ENCODE data around the gene CHMP4B. TPM values are rescaled to one million over a fixed set of nuclear protein-coding genes. Genes with fewer than 3 reads are reported as not detected.

Gene CHMP4B
- total RNA-seq, 1 experiment from 2014 or later: 72.5 TPM

GRCh38 chr20:33883164-33883563, 72.0 kb downstream of the CHMP4B start:
- DNase-seq (ENCODE audit: low spot score) (no peak), ATAC-seq (no peak)
- H3K4me3 Mint-ChIP-seq: no peak overlapping the region
- ChIA-PET CTCF (interaction anchor here (0.9 to 1.3 kb wide), 3 partner anchors 16 to 34 kb away, joined by 3 to 5 read pairs (median 3); no protein-coding TSS in a partner anchor), POLR2A (no interaction called here)
- H3K27ac Mint-ChIP-seq: no peak overlapping the region
- H3K4me1 Mint-ChIP-seq: no peaks in the 10 kb centered on the region
- H3K36me3 Mint-ChIP-seq: peaks cover 2% of the 10 kb centered on the region; the same call in 1 of the 2 replicates
- TF ChIP-seq ZNF423 (CRISPR knock-in tag; IDR thresholded peaks at IDR 0.05): no peak
- H3K27me3 Mint-ChIP-seq (ENCODE audit: low read depth): no peaks in the 10 kb centered on the region; the same call in 1 of the 2 replicates
- peaks cover 19% of the 10 kb centered on the region for H3K9me3 Mint-ChIP-seq

- H3K4me1 Mint-ChIP-seq: no peaks in the 10 kb centered on the region
- DNase-seq (ENCODE audit: low spot score) (no peak), ATAC-seq (no peak)
- no peak overlapping the region for H3K27ac Mint-ChIP-seq
- H3K36me3 Mint-ChIP-seq: peaks cover 2% of the 10 kb centered on the region; the same call in 1 of the 2 replicates
- H3K9me3 Mint-ChIP-seq: peaks cover 9% of the 10 kb centered on the region
- TF ChIP-seq MAX (CRISPR knock-in tag; IDR thresholded peaks at IDR 0.05) (no peak), ATF3 (CRISPR knock-in tag; conservative IDR thresholded peaks at IDR 0.05) (no peak), CDX4 (CRISPR knock-in tag; IDR thresholded peaks at IDR 0.05; ENCODE audit: borderline replicate concordance) (no peak), USF1 (CRISPR knock-in tag; IDR thresholded peaks at IDR 0.05) (no peak), ZNF671 (CRISPR knock-in tag; IDR thresholded peaks at IDR 0.05) (no peak), E2F5 (CRISPR knock-in tag; IDR thresholded peaks at IDR 0.05) (no peak), ZNF416 (CRISPR knock-in tag; IDR thresholded peaks at IDR 0.05) (no peak), USF2 (CRISPR knock-in tag; IDR thresholded peaks at IDR 0.05) (no peak), MYBL2 (CRISPR knock-in tag; IDR thresholded peaks at IDR 0.05) (no peak), CREB1 (CRISPR knock-in tag; IDR thresholded peaks at IDR 0.05) (no peak), SOX15 (CRISPR knock-in tag; IDR thresholded peaks at IDR 0.05) (no peak), ZNF219 (CRISPR knock-in tag; IDR thresholded peaks at IDR 0.05; ENCODE audit: borderline replicate concordance) (no peak)
- ChIA-PET POLR2A (no interaction called here), CTCF (interaction anchor here (1.6 kb wide), 1 partner anchor 22 kb away, joined by 5 read pairs; no protein-coding TSS in a partner anchor)
- H3K27me3 Mint-ChIP-seq (ENCODE audit: low read depth): no peaks in the 10 kb centered on the region; the same call in 1 of the 2 replicates
- H3K4me3 Mint-ChIP-seq: no peak overlapping the region
These were observed 73.5 kb downstream of the CHMP4B start for GRCh38 chr20:33884633-33885032.

GRCh38 chr20:33889312-33889711, 78.2 kb downstream of the CHMP4B start:
- DNase-seq (ENCODE audit: low spot score): no peak
- ChIA-PET CTCF (no interaction called here), POLR2A (interaction anchor here (0.5 kb wide), 1 partner anchor 100 kb away, joined by 5 read pairs; no protein-coding TSS in a partner anchor)
- no peak overlapping the region for H3K4me3 Mint-ChIP-seq
- no peak for ATAC-seq
- TF ChIP-seq ARID4B (CRISPR knock-in tag; IDR thresholded peaks at IDR 0.05; ENCODE audit: borderline replicate concordance) (no peak), AR (CRISPR knock-in tag; IDR thresholded peaks at IDR 0.05) (no peak), ZNF232 (CRISPR knock-in tag; IDR thresholded peaks at IDR 0.05) (no peak), IRF2 (CRISPR knock-in tag; IDR thresholded peaks at IDR 0.05; ENCODE audit: borderline replicate concordance, low read depth) (no peak), GABPB1 (CRISPR knock-in tag; IDR thresholded peaks at IDR 0.05) (no peak), TCF7 (CRISPR knock-in tag; IDR thresholded peaks at IDR 0.05; ENCODE audit: low read depth) (no peak)
- no peaks in the 10 kb centered on the region for H3K36me3 Mint-ChIP-seq
- no peak overlapping the region for H3K27ac Mint-ChIP-seq
- H3K27me3 Mint-ChIP-seq (ENCODE audit: low read depth): peaks cover 8% of the 10 kb centered on the region
- H3K4me1 Mint-ChIP-seq: no peaks in the 10 kb centered on the region
- H3K9me3 Mint-ChIP-seq: peaks cover 5% of the 10 kb centered on the region; the same call in 1 of the 2 replicates
